Forelimb muscle (tissue), 1 donor: ENCODE measurements around the gene DHCR24. TPM values are rescaled to one million over a fixed set of nuclear protein-coding genes. Genes with fewer than 3 reads are reported as not detected.

Source experiments
- DNase-seq: peaks from one replicate; pipeline ENCODE4 v3.0.0-alpha.2; 2013; ENCODE audit warnings: low read depth
- polyA plus RNA-seq: library from polyadenylated mRNA; unstranded; fragments of 120-200 nt; gene quantifications from one replicate; pipeline ENCODE4 v1.2.1, GENCODE V29; 2013; ENCODE audit not compliant: insufficient read length

DHCR24 gene
- polyA plus RNA-seq, 1 donor, result 19.2 TPM

DNA sequence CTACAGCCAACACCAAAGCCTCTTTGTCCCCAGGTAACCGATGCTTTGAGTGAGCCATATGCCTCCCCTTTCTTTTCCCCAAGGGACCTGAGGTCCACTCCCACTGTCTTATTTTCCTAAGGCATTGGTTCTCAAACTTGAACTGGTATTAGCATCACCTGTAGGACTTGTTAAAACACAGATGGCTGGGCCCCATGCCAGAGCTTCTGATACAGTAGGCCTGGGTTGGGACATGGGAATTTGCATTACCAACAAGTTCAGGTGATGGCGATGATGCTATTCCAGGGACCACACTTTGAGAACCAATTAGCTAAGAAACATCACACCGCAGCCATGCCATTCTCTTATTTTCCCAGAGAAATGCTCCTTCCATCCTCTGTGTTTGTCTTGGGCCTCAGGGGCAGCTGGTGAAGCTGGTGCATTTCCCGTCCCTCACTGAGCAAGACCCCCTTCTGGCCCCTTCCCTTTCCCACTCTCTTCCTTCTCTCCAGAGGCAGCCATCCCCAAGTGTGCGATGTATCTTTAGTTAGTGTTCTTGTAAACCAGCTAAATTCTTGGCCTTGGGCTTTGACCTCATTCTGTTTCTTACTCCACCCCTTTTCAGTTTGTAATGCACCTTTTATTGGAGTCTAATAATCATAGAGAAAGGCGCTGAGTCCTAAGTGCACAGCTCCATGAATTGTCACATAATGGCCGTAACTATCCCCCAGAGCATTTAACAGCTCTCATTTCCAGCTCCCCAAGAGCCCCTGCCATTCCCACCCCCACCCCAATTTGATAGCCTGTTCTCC lies 71.7 kb downstream of the DHCR24 start:
- DNase-seq, result no peak

DNA sequence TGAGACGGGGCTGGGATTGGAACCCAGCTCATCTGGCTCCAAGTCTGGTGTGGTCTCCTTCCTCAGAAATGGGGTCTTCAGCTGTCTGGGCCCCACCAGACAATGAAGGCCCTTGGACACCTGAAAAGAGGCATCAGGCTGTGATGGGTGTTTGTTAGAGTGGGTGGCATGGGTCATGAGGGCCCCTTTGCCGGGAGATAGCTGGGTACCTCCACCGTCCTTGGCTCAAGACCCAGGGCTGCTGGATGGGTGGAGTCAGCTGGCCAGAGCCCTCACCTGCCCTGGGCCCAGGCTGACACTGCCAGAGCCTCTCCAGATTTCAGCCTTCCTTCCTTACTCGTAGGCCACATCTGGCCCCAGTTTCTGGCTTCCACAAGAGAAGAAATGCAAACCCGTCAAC lies 72.4 kb downstream of the DHCR24 start:
- DNase-seq, result no peak

- no peak for DNase-seq
Measured at GRCh38 chr1:54814126-54814498, 72.9 kb downstream of the DHCR24 start.

- no peak for DNase-seq
Measured at GRCh38 chr1:54813485-54814125, 73.4 kb downstream of the DHCR24 start.

- no peak for DNase-seq
Measured at GRCh38 chr1:54812801-54813484, 74.1 kb downstream of the DHCR24 start.

DNA sequence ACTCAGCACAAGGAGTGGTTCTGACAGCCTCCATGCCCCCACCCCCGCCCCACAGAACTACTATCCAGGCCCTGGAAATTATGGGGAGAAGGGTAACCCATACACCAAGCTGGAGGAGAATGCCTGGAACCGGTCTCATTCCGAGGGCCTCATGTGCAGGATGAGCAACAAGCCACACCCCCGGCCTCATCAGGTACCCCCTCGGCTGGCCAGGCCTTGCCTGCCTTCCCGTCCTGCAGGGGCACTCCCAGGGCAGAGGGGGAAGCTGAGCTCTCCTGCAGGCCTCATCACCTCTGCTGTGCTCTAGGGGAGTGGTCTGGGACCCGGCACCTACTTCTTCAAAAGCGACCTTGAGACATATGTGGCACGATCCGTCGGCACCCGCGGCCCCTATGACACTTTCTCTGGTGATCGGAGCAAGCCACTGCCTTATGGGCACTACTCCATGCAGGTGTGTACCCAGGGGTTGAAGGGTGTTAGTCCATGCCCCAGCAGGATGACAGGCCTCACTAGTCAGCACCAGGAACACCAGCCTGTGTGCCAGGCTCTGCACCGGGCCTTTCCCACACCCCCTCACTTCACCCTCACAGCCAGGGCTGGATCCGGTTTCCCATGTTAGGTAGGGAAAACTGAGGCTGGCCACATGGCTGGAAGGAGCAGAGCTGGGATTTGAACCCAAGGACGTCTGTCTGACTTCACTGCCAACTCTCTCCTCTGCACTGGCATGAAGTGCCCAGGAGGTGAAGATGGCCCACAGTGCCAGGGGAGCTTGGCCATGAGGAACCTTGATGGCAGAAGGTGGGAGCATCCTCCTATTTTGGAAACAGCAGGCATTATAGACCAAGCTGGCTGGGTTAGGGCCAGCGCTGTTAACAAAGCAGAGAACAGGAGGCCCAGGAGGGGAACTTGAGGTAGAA lies 75.0 kb downstream of the DHCR24 start:
- no peak for DNase-seq

DNA sequence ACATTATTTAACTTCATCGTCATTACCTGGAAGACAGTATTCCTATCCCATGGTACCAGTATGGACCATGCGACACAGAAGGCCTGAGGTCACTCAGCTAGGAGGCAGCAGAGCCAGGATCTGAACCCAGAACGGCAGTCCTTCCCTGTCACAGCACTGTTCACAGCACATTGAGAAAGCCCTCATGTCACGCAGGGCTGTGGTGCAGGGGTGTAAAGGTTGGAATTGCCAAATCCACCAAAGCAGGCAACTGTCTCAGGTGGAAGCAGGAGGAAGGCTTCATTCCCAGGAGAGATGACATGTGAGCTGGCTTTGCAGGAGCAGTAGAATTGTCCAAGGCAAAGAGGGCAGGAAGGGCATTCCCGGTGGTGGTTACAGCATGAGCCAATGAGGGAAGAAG lies 75.9 kb downstream of the DHCR24 start:
- DNase-seq, result no peak

- DNase-seq, result no peak
Measured at GRCh38 chr1:54810153-54810942, 76.6 kb downstream of the DHCR24 start.

DNA sequence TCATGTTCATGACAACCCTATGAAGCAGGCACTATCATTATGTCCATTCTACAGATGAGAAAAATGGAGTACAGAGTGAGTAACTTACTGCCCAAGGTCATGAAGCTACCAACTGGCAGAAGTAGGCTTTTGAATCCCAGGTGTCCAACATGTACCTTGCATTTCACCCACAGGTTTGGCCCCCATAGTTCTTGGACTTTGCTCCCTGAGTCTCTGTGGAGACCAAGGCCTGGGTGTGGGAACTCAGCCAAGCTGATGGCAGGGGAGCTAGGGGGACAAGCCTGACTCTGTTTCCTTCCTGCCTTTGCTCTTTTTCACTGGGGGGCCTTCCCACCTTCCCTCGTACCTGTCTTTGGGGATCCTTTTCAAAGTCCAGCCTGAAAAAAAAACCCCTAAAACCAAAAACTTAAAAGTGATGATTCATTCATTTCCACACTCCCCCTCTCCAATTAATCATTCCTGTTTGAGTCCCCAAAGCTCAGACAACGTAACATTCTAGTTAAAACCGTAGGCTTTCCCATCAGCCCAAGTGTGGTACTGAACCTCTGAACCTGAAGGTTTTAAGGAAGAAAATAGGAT lies 77.4 kb downstream of the DHCR24 start:
- no peak for DNase-seq

DNA sequence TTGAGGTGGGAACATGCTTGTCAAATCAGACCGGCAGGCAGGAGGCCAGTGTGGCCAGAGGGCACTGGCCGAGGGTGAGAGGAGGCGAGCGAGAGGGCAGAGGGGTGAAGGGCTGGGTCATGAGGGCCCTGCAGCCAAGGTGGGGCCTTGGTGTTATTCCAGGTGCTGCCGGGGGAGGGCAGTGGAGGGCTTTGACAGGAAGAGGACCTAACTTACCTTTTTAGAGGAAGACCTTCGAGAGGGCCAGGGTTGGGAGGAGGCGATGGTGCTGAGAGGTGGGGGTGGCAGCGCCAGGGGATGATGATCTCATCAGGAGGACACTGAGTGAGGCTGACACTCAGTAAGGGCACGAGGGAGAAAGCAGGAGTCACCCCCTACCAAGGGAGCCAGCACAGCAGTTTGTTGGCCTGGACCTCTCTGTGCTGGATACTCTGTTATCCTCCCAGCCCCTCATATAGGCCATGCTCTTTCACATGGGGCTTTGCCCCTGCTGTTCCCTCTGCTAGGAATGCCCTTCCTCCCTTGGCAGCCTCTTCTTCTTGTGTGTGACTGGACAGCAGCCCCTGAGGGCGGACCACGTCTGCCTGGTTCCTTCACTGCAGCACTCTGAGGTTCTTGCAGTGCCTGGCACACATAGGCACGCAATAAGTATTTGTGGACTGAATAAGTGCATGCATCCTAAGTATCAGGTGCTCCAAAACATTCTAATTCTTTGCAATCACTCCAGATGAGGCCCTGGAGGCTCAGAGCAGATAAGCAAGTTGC lies 78.4 kb downstream of the DHCR24 start:
- DNase-seq, result no peak

DNA sequence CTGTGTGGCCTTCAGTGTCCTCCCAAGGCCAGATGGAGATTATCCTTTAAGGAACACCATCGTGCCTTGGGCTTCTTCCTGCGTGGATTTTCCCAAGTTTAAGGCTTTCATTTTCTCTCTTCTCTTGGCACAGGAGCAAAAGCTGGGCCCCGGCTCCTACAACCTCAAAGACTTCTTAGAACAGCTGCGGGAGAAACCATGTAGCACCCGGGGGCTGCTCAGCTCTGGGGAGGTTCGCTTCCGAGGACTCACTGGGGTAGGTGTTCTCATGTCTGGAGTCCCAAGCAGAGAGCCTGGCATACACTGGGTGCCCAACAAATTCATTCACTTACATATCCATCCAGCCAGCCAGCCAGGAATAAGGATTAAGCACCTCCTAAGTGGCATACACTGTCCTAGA lies 79.2 kb downstream of the DHCR24 start:
- no peak for DNase-seq

DNA sequence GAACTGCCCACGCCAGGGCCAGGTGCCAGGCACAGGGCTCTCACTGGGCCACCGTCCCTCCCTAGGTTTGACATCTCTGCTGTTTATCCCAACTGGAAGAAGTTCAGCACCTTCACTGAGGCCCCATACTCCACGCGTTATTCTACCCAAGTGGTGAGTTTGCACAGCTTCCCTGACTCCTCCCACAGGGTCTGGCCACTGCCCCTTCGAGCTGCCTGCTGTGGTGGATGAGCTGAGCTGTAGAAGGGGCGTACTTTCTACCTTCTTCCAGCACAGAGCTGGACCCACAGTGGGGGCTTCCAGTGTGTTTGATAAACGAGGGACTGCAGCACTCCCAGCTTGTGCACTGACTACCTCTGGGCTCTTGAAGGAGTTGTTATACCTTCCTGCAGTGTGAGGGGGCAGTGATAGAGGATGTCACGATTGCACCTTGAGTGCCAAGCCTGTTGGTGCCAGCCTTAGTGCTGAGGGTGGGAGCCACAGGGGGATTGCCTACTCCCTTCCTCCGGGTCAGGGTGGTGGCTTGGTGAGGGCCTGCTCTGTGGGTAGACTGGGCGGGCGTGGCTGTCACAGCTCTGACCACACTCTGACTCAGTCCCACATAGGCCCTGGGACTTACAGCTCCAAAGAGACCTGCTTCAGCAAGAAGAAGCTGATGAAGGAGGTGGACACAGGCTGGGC lies 79.9 kb downstream of the DHCR24 start:
- no peak for DNase-seq

DNA sequence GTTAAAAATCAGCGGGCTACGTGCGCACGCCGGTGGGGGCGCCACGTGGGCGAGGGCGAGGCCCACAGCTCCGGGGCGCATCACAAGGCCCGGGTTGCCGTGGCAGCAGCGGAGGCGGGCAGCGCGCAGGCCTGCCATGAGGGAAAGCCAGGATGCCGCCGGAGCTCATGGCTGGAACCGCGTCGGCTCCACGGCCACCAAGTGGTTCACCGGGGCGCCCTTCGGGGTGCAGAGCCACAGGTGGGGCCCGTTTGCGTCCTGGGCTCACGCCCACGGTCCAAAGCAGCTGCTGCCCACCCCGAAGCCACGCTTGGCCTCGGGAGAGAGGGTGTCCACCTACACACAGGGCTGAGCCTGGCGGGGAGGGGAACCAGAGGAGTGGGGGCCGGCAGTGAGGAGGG lies 81.0 kb downstream of the DHCR24 start:
- no peak for DNase-seq

- no peak for DNase-seq
Measured at GRCh38 chr1:54805466-54805865, 81.5 kb downstream of the DHCR24 start.

GRCh38 chr1:54804471-54805132 lies 82.4 kb downstream of the DHCR24 start:
- DNase-seq, result no peak

DNA sequence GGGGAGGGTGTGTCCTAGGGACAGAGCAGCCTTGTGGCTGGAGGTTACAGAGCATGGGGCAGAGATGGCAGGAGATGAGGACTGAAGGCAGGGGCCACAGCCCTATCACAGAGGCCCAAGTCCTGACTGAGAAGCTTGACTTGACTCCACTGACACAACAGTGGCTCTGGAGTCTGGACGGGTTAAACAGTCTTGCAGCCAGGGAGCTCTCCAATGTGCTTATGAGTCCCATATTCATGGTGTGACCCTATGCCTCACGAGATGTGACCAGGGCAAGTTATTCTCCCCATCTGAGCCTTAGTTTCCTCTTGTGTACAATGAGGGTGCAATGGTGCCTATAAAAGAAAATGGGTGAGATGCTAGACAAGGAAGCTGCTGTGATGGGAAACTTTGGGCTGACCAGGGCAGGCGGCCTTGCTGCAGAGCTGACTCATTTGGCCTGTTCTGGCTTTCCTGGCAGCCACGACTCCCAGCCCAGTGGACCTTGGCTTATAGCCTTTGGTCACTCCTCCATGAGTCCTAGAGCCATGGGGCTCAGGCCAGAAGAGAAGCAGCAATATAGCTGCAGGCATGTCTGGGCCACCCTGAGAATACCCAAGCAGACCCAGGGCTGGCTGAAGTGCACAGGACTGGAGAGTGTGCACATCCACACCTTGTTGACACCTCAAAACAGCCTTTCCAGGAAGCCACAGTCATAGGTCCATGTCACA lies 83.1 kb downstream of the DHCR24 start:
- DNase-seq, result no peak

DNA sequence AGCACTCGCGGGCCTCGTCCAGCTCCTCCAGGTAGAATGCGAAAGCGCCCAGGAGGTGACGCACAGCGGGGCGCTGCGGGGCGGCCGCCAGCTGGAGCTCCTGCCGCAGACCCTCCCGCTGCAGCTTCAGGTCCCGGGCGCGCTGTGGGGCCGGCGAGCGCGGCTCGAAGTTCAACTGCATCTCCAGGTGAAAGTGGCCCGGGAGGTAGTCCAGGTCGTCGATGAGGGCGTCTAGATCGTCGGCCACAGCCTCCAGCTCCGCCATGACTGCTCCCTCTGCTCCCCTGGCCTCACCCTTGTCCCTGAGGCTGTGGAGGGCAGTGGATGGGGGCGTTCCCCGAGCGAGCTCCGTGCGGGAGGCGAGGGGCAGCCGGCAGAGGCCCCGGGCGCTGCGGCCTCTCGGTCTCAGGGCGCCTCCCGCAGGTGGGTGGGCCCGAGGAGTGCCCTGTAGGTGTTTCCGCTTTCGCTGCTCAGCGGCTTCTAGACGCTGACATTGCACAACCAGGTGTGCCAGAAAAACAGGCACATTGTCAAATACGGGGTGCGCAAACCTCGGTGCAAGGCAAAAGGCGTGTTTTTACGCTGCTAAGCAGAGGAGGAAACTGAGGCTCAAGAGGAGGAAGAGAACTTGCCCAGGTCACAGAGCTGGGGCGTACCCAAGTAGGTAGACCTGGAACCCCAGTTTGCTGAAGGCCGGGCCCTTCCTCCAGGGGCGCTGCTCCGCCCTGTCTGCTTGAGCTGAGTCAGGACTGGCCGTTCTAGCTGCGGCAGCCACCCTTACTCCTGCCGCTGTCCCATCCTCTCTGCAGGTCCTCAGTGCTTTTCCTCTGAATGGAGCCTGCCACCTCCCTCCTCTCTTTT lies 85.9 kb downstream of the DHCR24 start, which contains the start of gene TTC22:
Gene TTC22, minus strand, starts transcription at position 425 of the 861 bp plus-strand sequence. Its CDS starts 160 bp downstream, at position 265.
- no peak for DNase-seq
